A549 (cell line): ENCODE data around the gene NCAPH2. TPM values are rescaled to one million over a fixed set of nuclear protein-coding genes. Genes with fewer than 3 reads are reported as not detected.

Source experiments
- ATAC-seq, 2 experiments: fragments of 200-7000 bp in 1 of 2; fragments of >200 bp in 1 of 2; cut with Nextera tagmentation in 1 of 2; cut with Tn5 transposase in 1 of 2; 3 replicates each; pipeline versions ENCODE4 v1.8.0 to v1.9.1; 2018 to 2020; ENCODE audit warnings: mild to moderate bottlenecking in 1 of 2, moderate library complexity in 1 of 2
- CTCF ChIA-PET: fragments of 300-600 bp; sonication (Branson Sonifier 250); formaldehyde crosslinking; extraction: SDS; loops from one replicate; lab custom pipeline; 2021; ENCODE audit warnings: antibody characterized with exemption, inconsistent platforms; lab: Yijun Ruan, JAX
- POLR2A ChIA-PET: fragments of 350-600 bp; formaldehyde crosslinking; extraction: SDS; loops from one replicate; lab custom pipeline; 2021; ENCODE audit warnings: antibody characterized with exemption, inconsistent platforms; lab: Yijun Ruan, JAX
- DNase-seq, 2 experiments: peaks; one replicate each; pipeline versions ENCODE4 v3.0.0 to v3.0.0-alpha.2; 2011 to 2016; ENCODE audit warnings: low read depth in 1 of 2, low spot score in 1 of 2
- FAIRE-seq: peaks from 2 replicates; lab custom pipeline; 2011; peaks lifted over from hg19 to GRCh38; lab: Jason Lieb, UNC
- H3K27ac ChIP-seq, 2 experiments: fragments of >200 bp; sonication (Bioruptor Twin); formaldehyde crosslinking; 3 replicates each; pipeline ENCODE4 v1.5.1; 2016 to 2017
- H3K4me1 ChIP-seq: fragments of >200 bp; sonication (Bioruptor Twin); formaldehyde crosslinking; 3 replicates; pipeline ENCODE4 v1.6.1; 2016
- H3K4me2 ChIP-seq: fragments of >200 bp; sonication (Bioruptor Twin); formaldehyde crosslinking; 3 replicates; pipeline ENCODE4 v1.6.1; 2016
- H3K4me3 ChIP-seq: fragments of >200 bp; sonication (Bioruptor Twin); formaldehyde crosslinking; 3 replicates; pipeline ENCODE4 v1.5.1; 2016
- H3K9me3 ChIP-seq: fragments of >200 bp; sonication (Bioruptor Twin); formaldehyde crosslinking; 3 replicates; pipeline ENCODE4 v1.6.1; 2016
- BHLHE40 ChIP-seq: IDR thresholded peaks from 2 replicates; pipeline ENCODE4 v1.6.1; 2012; ENCODE audit warnings: low read depth, low read length, inconsistent platforms
- CEBPB ChIP-seq, 2 experiments: fragments of >200 bp in 1 of 2; sonication (Bioruptor Twin) in 1 of 2; formaldehyde crosslinking in 1 of 2; IDR thresholded peaks; 2 replicates each; pipeline ENCODE4 v1.6.1; 2012 to 2016
- CHD4 ChIP-seq: fragments of 200-600 bp; sonication (generic); IDR thresholded peaks from 2 replicates; pipeline ENCODE4 v1.6.1; 2016; ENCODE audit warnings: antibody characterized with exemption, mild to moderate bottlenecking, borderline replicate concordance
- CTCF ChIP-seq: fragments of >200 bp; sonication (Bioruptor Twin); formaldehyde crosslinking; IDR thresholded peaks from 3 replicates; pipeline ENCODE4 v1.5.1; 2016
- EHF ChIP-seq: fragments of 250-450 bp; sonication (Bioruptor Pico); IDR thresholded peaks from 2 replicates; pipeline ENCODE4 v1.5.0; 2020; ENCODE audit warnings: mild to moderate bottlenecking
- EHMT2 ChIP-seq: fragments of 200-600 bp; sonication (generic); IDR thresholded peaks from 2 replicates; pipeline ENCODE4 v1.6.1; 2016; ENCODE audit warnings: antibody characterized with exemption, low read depth, mild to moderate bottlenecking, moderate library complexity
- EP300 ChIP-seq, 2 experiments: fragments of >200 bp; sonication (Bioruptor Twin); formaldehyde crosslinking; IDR thresholded peaks; 2 replicates in 1 of 2; 3 replicates in 1 of 2; pipeline ENCODE4 v1.6.1; 2016 to 2017
- FOSB ChIP-seq: fragments of 250-450 bp; sonication (Bioruptor Pico); IDR thresholded peaks from 2 replicates; pipeline ENCODE4 v1.5.0; 2020; ENCODE audit warnings: mild to moderate bottlenecking, moderate library complexity
- HDAC2 ChIP-seq: fragments of 200-600 bp; sonication (generic); IDR thresholded peaks from 2 replicates; pipeline ENCODE4 v1.6.1; 2016
- HOXA7 ChIP-seq: fragments of 250-450 bp; sonication (Bioruptor Pico); IDR thresholded peaks from 2 replicates; pipeline ENCODE4 v1.5.0; 2020; ENCODE audit warnings: mild to moderate bottlenecking, moderate library complexity
- HOXB5 ChIP-seq: fragments of 250-450 bp; sonication (Bioruptor Pico); IDR thresholded peaks from 2 replicates; pipeline ENCODE4 v1.5.0; 2020; ENCODE audit warnings: mild to moderate bottlenecking, moderate library complexity
- JUN ChIP-seq, 2 experiments: fragments of >200 bp; sonication (Bioruptor Twin); formaldehyde crosslinking; IDR thresholded peaks; 2 replicates in 1 of 2; 3 replicates in 1 of 2; pipeline ENCODE4 v1.6.1; 2016 to 2017
- KDM1A ChIP-seq: fragments of 200-600 bp; sonication (generic); IDR thresholded peaks from 2 replicates; pipeline ENCODE4 v1.6.1; 2016; ENCODE audit warnings: low read depth, mild to moderate bottlenecking
- KDM5A ChIP-seq: fragments of 200-600 bp; sonication (generic); IDR thresholded peaks from 2 replicates; pipeline ENCODE4 v1.6.1; 2016; ENCODE audit warnings: antibody characterized with exemption, mild to moderate bottlenecking
- MAFK ChIP-seq: fragments of 450-650 bp; IDR thresholded peaks from 2 replicates; pipeline ENCODE4 v1.6.1; 2014; ENCODE audit not compliant: partially characterized antibody
- MYC ChIP-seq: IDR thresholded peaks from 2 replicates; pipeline ENCODE4 v1.6.1; 2012; ENCODE audit warnings: mild to moderate bottlenecking, inconsistent platforms, low read length, improper control_type of control experiment, borderline replicate concordance
- NPAS2 ChIP-seq: fragments of 250-450 bp; sonication (Bioruptor Pico); IDR thresholded peaks from 2 replicates; pipeline ENCODE4 v1.8.0; 2022; ENCODE audit warnings: mild to moderate bottlenecking, moderate library complexity, borderline replicate concordance
- PHF8 ChIP-seq: fragments of 200-600 bp; sonication (generic); IDR thresholded peaks from 2 replicates; pipeline ENCODE4 v1.6.1; 2016; ENCODE audit warnings: low read depth, mild to moderate bottlenecking, antibody characterized with exemption, moderate library complexity, borderline replicate concordance
- POLR2A ChIP-seq: IDR thresholded peaks from 2 replicates; pipeline ENCODE4 v1.6.1; 2012; ENCODE audit warnings: mild to moderate bottlenecking, low read length
- POLR2AphosphoS2 ChIP-seq: conservative IDR thresholded peaks from 2 replicates; pipeline ENCODE4 v1.6.1; 2012; ENCODE audit warnings: low read length, improper control_type of control experiment, inconsistent platforms
- RAD21 ChIP-seq, 2 experiments: fragments of >200 bp in 1 of 2; sonication (Bioruptor Twin) in 1 of 2; formaldehyde crosslinking in 1 of 2; IDR thresholded peaks in 1 of 2; conservative IDR thresholded peaks in 1 of 2; 2 replicates in 1 of 2; 3 replicates in 1 of 2; pipeline ENCODE4 v1.6.1; 2012 to 2018; ENCODE audit warnings: inconsistent platforms in 1 of 2
- RARB ChIP-seq: fragments of 250-450 bp; sonication (Bioruptor Pico); IDR thresholded peaks from 2 replicates; pipeline ENCODE4 v1.8.0; 2021; ENCODE audit warnings: mild to moderate bottlenecking, moderate library complexity
- RCOR1 ChIP-seq: fragments of 150-350 bp; IDR thresholded peaks from 2 replicates; pipeline ENCODE4 v1.6.1; 2014; ENCODE audit warnings: antibody characterized with exemption, low read length, low read depth
- RNF2 ChIP-seq: fragments of 200-600 bp; sonication (generic); IDR thresholded peaks from 2 replicates; pipeline ENCODE4 v1.6.1; 2016; ENCODE audit warnings: low read depth, mild to moderate bottlenecking, antibody characterized with exemption, moderate library complexity, borderline replicate concordance
- SMC3 ChIP-seq: fragments of >200 bp; sonication (Bioruptor Twin); formaldehyde crosslinking; IDR thresholded peaks from 3 replicates; pipeline ENCODE4 v1.6.1; 2018; ENCODE audit warnings: inconsistent platforms
- TFCP2L1 ChIP-seq: fragments of 250-450 bp; sonication (Bioruptor Pico); IDR thresholded peaks from 2 replicates; pipeline ENCODE4 v1.5.0; 2021; ENCODE audit warnings: mild to moderate bottlenecking
- TP53 ChIP-seq: fragments of 250-450 bp; sonication (Bioruptor Pico); IDR thresholded peaks from 2 replicates; pipeline ENCODE4 v1.5.0; 2021; ENCODE audit warnings: mild to moderate bottlenecking, moderate library complexity
- ZC3H11A ChIP-seq: fragments of 450-650 bp; IDR thresholded peaks from 2 replicates; pipeline ENCODE4 v1.6.1; 2014; ENCODE audit warnings: antibody characterized with exemption, mild to moderate bottlenecking
- ZFP36 ChIP-seq: fragments of 450-650 bp; IDR thresholded peaks from 2 replicates; pipeline ENCODE4 v1.6.1; 2014; ENCODE audit warnings: borderline replicate concordance; ENCODE audit not compliant: partially characterized antibody
- ZNF302 ChIP-seq: fragments of 250-450 bp; sonication (Bioruptor Pico); IDR thresholded peaks from 2 replicates; pipeline ENCODE4 v1.9.0; 2021; ENCODE audit warnings: inconsistent platforms, mild to moderate bottlenecking, moderate library complexity
- WGBS: methylation state at CpG from one replicate; pipeline ENCODE4 v1.1.6; 2017; ENCODE audit errors: missing lambda C conversion rate; 5-methylcytosine and 5-hydroxymethylcytosine counted together
- polyA plus RNA-seq, 4 experiments: library from polyadenylated mRNA; depleted of rRNA in 3 of 4; stranded (reverse); fragments of >200 nt; fragmentation: RNase III in 1 of 4; extraction: RNeasy Plus Mini Kit Qiagen cat#74134 plus additional on column Dnase treatment in 1 of 4; gene quantifications; 2 replicates in 3 of 4; 3 replicates in 1 of 4; pipeline ENCODE4 v1.2.3, GENCODE V29; 2011 to 2017
- TF ChIP-seq, protein P1 (sequence below): fragments of 250-450 bp; sonication (Bioruptor Pico); IDR thresholded peaks from 2 replicates; pipeline ENCODE4 v1.5.0; 2021; ENCODE audit warnings: mild to moderate bottlenecking, moderate library complexity, borderline replicate concordance
- TF ChIP-seq, protein P2 (sequence below): fragments of 250-450 bp; sonication (Bioruptor Pico); IDR thresholded peaks from 2 replicates; pipeline ENCODE4 v1.5.0; 2020; ENCODE audit warnings: low read depth, mild to moderate bottlenecking, moderate library complexity

Gene NCAPH2
- polyA plus RNA-seq, 2 of the 4 experiments (the other 2 are of a cell fraction): 14.3 to 27.7 TPM

DNA sequence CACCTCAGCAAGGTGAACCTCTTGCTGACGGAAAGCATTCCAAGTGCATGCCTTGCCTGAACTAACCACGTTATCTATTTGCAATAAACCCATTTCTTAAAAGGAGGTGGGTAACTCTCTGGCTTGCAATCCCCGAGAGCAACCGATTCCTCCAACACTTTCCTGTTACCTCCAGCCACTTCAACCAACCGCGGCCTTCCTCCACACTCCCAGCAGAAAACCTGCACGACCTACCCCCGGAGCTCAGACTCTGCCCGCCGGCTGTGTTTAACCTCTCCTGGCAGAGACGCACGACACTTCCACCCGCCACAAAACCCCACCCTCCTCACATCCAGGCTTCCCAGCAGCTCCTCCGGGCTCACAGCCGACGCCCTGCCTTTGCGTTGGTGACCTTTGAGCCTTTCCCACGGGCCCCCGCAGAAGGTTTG is 16.7 kb downstream of the NCAPH2 start:
- WGBS: 16% methylated on average over 13 of the region's 19 CpGs
- POLR2A ChIA-PET: interaction anchor here (2.8 kb wide), 1 partner anchor 17 kb away, joined by 36 read pairs; the partner anchor contains the start of genes LMF2 and NCAPH2
- ATAC-seq: no peak

GRCh38 chr22:50525104-50525857 is 17.3 kb downstream of the NCAPH2 start, which contains the start of gene SCO2:
Gene SCO2 (minus strand): TSS chr22:50525598. CDS start chr22:50524411, 1,187 bp downstream.
- 3% methylated on average over 15 of the region's 84 CpGs for WGBS
- ChIA-PET POLR2A (interaction anchor here (0.9 to 2.8 kb wide), 8 partner anchors 14 to 335 kb away, joined by 3 to 36 read pairs (median 6); partner anchors contain the start of genes CHKB, KLHDC7B, LMF2 and NCAPH2), CTCF (interaction anchor here (0.7 to 2.7 kb wide), 37 partner anchors 8 to 384 kb away, joined by 3 to 31 read pairs (median 4); partner anchors contain the start of genes KLHDC7B, LMF2, NCAPH2 and SYCE3)
- Histone ChIP-seq H3K4me1 (peaks cover 20% of the 10 kb centered on the region), H3K4me2 (peak within 1 kb of the TSS; percentile 96), H3K4me3 (peak within 1 kb of the TSS; percentile 70), H3K9me3 (no peaks in the 10 kb centered on the region), H3K27ac (peak within 1 kb of the TSS; percentile 92 to 99)
- ATAC-seq (peak; percentile 30 to 67), FAIRE-seq (no peak), DNase-seq (peak; percentile 87 to 97)
- TF ChIP-seq CHD4 (no peak), BHLHE40 (no peak), RCOR1 (no peak), JUN (IDR thresholded peaks at IDR 0.05) (peak in 1 of 2 experiments; percentile 56; a peak in 2 of 5 replicates), EHMT2 (no peak), HDAC2 (no peak), ZFP36 (no peak), MYC (0 out of 2 replicates have a peak, but pooled peaks have one; percentile 11), FOSB (CRISPR knock-in tag) (no peak), RNF2 (no peak), TFCP2L1 (CRISPR knock-in tag) (no peak), POLR2A (peak; percentile 64), ZNF302 (CRISPR knock-in tag) (no peak), NPAS2 (CRISPR knock-in tag) (0 out of 2 replicates have a peak, but pooled peaks have one; percentile 30), MAFK (peak; percentile 93), ZC3H11A (no peak), RARB (no peak), SMC3 (no peak), KDM5A (no peak), HOXA7 (CRISPR knock-in tag) (no peak), PHF8 (no peak), CEBPB (IDR thresholded peaks at IDR 0.05) (no peak), CTCF (no peak), TP53 (CRISPR knock-in tag) (no peak), EHF (CRISPR knock-in tag) (no peak), POLR2AphosphoS2 (no peak)
- TF ChIP-seq, protein P1, sequence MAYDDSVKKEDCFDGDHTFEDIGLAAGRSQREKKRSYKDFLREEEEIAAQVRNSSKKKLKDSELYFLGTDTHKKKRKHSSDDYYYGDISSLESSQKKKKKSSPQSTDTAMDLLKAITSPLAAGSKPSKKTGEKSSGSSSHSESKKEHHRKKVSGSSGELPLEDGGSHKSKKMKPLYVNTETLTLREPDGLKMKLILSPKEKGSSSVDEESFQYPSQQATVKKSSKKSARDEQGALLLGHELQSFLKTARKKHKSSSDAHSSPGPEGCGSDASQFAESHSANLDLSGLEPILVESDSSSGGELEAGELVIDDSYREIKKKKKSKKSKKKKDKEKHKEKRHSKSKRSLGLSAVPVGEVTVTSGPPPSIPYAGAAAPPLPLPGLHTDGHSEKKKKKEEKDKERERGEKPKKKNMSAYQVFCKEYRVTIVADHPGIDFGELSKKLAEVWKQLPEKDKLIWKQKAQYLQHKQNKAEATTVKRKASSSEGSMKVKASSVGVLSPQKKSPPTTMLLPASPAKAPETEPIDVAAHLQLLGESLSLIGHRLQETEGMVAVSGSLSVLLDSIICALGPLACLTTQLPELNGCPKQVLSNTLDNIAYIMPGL (CRISPR knock-in tag): no peak
- TF ChIP-seq, protein P2, sequence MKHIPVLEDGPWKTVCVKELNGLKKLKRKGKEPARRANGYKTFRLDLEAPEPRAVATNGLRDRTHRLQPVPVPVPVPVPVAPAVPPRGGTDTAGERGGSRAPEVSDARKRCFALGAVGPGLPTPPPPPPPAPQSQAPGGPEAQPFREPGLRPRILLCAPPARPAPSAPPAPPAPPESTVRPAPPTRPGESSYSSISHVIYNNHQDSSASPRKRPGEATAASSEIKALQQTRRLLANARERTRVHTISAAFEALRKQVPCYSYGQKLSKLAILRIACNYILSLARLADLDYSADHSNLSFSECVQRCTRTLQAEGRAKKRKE (CRISPR knock-in tag): no peak

More for the DNA sequence above, 16.7 kb downstream of the NCAPH2 start:
- peak overlapping the region; percentile 96 for H3K4me2 ChIP-seq
- H3K9me3 ChIP-seq: no peaks in the 10 kb centered on the region
- no peak for DNase-seq
- CTCF ChIA-PET: interaction anchor here (0.9 to 2.7 kb wide), 9 partner anchors 10 to 96 kb away, joined by 3 to 31 read pairs (median 6); partner anchors contain the start of genes LMF2, NCAPH2 and SYCE3
- TF ChIP-seq EHMT2 (no peak), HOXA7 (CRISPR knock-in tag) (no peak), HOXB5 (CRISPR knock-in tag) (no peak), KDM1A (no peak), EP300 (IDR thresholded peaks at IDR 0.05) (no peak), HDAC2 (no peak), POLR2AphosphoS2 (no peak), RAD21 (conservative IDR thresholded peaks at IDR 0.05 in 1 of 2, IDR thresholded peaks at IDR 0.05 in 1 of 2) (no peak)
- TF ChIP-seq, protein P2 (CRISPR knock-in tag): no peak
- TF ChIP-seq, all 56 proteins: peak for 0
- no peak for FAIRE-seq
- Histone ChIP-seq H3K4me1 (peaks cover 20% of the 10 kb centered on the region), H3K4me3 (peak overlapping the region; percentile 70), H3K27ac (peak overlapping the region; percentile 92 to 99)
